GM18498 (cell line): Measurements from ENCODE around the gene SKIL.

Experiments
- ATAC-seq: cut with Tn5 transposase; IDR thresholded peaks from one replicate; pipeline ENCODE4 v1.9.1; 2021; ENCODE audit warnings: mild to moderate bottlenecking, moderate library complexity; ENCODE audit not compliant: unreplicated experiment

The SKIL gene

GRCh38 chr3:170431054-170431453 lies 73.5 kb downstream of the SKIL start:
- ATAC-seq, result no peak

- ATAC-seq, result no peak
These were observed 74.9 kb downstream of the SKIL start for GRCh38 chr3:170432416-170432815.

GRCh38 chr3:170436697-170437096 lies 79.2 kb downstream of the SKIL start:
- no peak for ATAC-seq

- no peak for ATAC-seq
These were observed 79.7 kb downstream of the SKIL start for GRCh38 chr3:170437176-170437575.

- ATAC-seq, result no peak
These were observed 80.3 kb downstream of the SKIL start for GRCh38 chr3:170437696-170438407.

GRCh38 chr3:170438836-170439235 lies 81.3 kb downstream of the SKIL start:
- no peak for ATAC-seq

GRCh38 chr3:170440344-170440743 lies 82.8 kb downstream of the SKIL start:
- ATAC-seq, result no peak

GRCh38 chr3:170441412-170441811 lies 83.9 kb downstream of the SKIL start:
- ATAC-seq, result no peak

- ATAC-seq, result no peak
These were observed 85.4 kb downstream of the SKIL start for GRCh38 chr3:170442947-170443346.

GRCh38 chr3:170443457-170443856 lies 85.9 kb downstream of the SKIL start:
- no peak for ATAC-seq
